Bone marrow (tissue), 2 donors: ENCODE measurements around the gene CD28.
"Not testable (repeated sequence)": the region's sequence is repeated elsewhere in the genome, so short reads cannot be mapped to it uniquely, and the experiment has no call there.

Source experiments
- DNase-seq, 2 donors: peaks; one replicate each; lab custom pipeline; 2025; lab: John Stamatoyannopoulos, UW

Gene CD28

GRCh38 chr2:203784710-203785270, 78.4 kb downstream of the CD28 start:
- DNase-seq = not testable (repeated sequence)

- DNase-seq = not testable (repeated sequence)
Measured at GRCh38 chr2:203785391-203786110, 79.1 kb downstream of the CD28 start.

- DNase-seq = no peak
Measured at GRCh38 chr2:203786549-203787351, 80.3 kb downstream of the CD28 start.

GRCh38 chr2:203787979-203788378, 81.5 kb downstream of the CD28 start:
- no peak for DNase-seq
